GM12892 (cell line): ENCODE measurements around the gene GRID2IP.

Experiments used
- POLR2A ChIP-seq: IDR thresholded peaks from 2 replicates; pipeline ENCODE4 v1.6.1; 2011; ENCODE audit warnings: low read depth, low read length, control low read depth
- POLR2AphosphoS5 ChIP-seq: IDR thresholded peaks from 2 replicates; pipeline ENCODE4 v1.6.1; 2011; ENCODE audit warnings: low read depth, low read length, control low read depth

- TF ChIP-seq POLR2A (no peak), POLR2AphosphoS5 (no peak)
Observed at GRCh38 chr7:6533893-6534495, 17.3 kb downstream of the GRID2IP start.
